Uterus (tissue), 2 donors: ENCODE data around the gene TBCD.

Source experiments
- POLR2A ChIP-seq, 2 donors: fragments of 450-650 bp; IDR thresholded peaks; one replicate each; pipeline ENCODE4 v1.6.1; 2016; ENCODE audit warnings: antibody characterized with exemption in 2 of 2, mild to moderate bottlenecking in 1 of 2, moderate library complexity in 1 of 2
- TF ChIP-seq, protein P1 (sequence below), 4 experiments: fragments of 200-600 bp in 2 of 4; fragments of 450-650 bp in 2 of 4; sonication (generic) in 2 of 4; IDR thresholded peaks; one replicate each; pipeline ENCODE4 v1.5.1; 2016 to 2019; ENCODE audit warnings: antibody characterized with exemption in 4 of 4, mild to moderate bottlenecking in 2 of 4, moderate library complexity in 1 of 4

- no peak for TF ChIP-seq POLR2A (IDR thresholded peaks at IDR 0.05)
- TF ChIP-seq, protein P1, sequence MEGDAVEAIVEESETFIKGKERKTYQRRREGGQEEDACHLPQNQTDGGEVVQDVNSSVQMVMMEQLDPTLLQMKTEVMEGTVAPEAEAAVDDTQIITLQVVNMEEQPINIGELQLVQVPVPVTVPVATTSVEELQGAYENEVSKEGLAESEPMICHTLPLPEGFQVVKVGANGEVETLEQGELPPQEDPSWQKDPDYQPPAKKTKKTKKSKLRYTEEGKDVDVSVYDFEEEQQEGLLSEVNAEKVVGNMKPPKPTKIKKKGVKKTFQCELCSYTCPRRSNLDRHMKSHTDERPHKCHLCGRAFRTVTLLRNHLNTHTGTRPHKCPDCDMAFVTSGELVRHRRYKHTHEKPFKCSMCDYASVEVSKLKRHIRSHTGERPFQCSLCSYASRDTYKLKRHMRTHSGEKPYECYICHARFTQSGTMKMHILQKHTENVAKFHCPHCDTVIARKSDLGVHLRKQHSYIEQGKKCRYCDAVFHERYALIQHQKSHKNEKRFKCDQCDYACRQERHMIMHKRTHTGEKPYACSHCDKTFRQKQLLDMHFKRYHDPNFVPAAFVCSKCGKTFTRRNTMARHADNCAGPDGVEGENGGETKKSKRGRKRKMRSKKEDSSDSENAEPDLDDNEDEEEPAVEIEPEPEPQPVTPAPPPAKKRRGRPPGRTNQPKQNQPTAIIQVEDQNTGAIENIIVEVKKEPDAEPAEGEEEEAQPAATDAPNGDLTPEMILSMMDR (IDR thresholded peaks at IDR 0.05), result no peak
Observed at GRCh38 chr17:82859431-82860403, 107.9 kb downstream of the TBCD start.
